ENCODE measurements around the gene DUSP9. TPM values are rescaled to one million over a fixed set of nuclear protein-coding genes. Genes with fewer than 3 reads are reported as not detected.
"Not testable (repeated sequence)": the region's sequence is repeated elsewhere in the genome, so short reads cannot be mapped to it uniquely, and the experiment has no call there.

Gene DUSP9
- total RNA-seq, 1 experiment from 2014 or later, result 0.92 TPM

DNA sequence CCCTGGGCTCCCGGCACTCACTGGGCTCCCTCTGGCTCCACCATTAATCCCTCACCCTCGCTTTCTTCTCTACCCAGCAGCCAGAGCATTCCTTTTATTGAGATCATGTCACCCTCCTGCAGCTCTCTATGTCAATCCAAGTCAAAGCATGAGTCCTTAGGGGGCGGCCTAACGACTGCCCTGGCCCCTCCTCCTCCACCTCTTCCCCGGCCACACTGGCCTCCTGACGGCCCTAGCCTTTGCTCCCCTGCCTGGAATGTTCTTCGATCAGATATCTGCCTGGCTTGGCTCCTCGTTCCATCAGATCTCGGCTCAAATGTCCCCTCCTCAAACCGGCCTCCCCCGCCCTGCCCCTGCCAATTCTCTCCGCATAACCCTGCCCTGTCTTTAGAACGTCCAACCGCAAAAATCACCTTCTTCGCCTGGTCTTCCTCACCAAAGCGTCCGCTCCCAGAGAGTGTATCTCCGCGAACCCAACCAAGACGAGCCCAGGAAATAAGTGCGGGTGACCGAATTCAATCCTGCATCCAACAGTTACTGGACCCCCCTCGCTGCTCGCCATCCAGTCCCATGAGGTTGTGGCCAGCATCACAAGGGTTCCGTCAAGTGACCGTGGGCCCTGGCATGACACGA lies 27.3 kb downstream of the DUSP9 start:
- H3K36me3 ChIP-seq (ENCODE audit: insufficient read depth, low read length, poor library complexity, severe bottlenecking), result no peaks in the 10 kb centered on the region
- H3K4me3 ChIP-seq (ENCODE audit: low read depth, low read length, poor library complexity, severe bottlenecking), result no peak overlapping the region
- CTCF ChIA-PET, result no interaction called here
- DNase-seq (ENCODE audit: low spot score), result no peak
- POLR2A ChIA-PET (ENCODE audit: low non-redundant PET), result no interaction called here
- no peaks in the 10 kb centered on the region for H3K27me3 ChIP-seq (replicated peaks; ENCODE audit: insufficient read depth, low read depth, low read length, poor library complexity)
- no peaks in the 10 kb centered on the region for H3K9me3 ChIP-seq (ENCODE audit: low read depth, low read length, poor library complexity, severe bottlenecking)
- no peak for TF ChIP-seq EZH2 (IDR thresholded peaks at IDR 0.05; ENCODE audit: borderline replicate concordance, low read depth, low read length, poor library complexity, severe bottlenecking)
- TF ChIP-seq, protein P1, sequence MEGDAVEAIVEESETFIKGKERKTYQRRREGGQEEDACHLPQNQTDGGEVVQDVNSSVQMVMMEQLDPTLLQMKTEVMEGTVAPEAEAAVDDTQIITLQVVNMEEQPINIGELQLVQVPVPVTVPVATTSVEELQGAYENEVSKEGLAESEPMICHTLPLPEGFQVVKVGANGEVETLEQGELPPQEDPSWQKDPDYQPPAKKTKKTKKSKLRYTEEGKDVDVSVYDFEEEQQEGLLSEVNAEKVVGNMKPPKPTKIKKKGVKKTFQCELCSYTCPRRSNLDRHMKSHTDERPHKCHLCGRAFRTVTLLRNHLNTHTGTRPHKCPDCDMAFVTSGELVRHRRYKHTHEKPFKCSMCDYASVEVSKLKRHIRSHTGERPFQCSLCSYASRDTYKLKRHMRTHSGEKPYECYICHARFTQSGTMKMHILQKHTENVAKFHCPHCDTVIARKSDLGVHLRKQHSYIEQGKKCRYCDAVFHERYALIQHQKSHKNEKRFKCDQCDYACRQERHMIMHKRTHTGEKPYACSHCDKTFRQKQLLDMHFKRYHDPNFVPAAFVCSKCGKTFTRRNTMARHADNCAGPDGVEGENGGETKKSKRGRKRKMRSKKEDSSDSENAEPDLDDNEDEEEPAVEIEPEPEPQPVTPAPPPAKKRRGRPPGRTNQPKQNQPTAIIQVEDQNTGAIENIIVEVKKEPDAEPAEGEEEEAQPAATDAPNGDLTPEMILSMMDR (conservative IDR thresholded peaks at IDR 0.05; ENCODE audit: low read depth, low read length), result no peak
- no TSS peak for BruUV-seq (replicated peaks)
- intact Hi-C loops (cut with micrococcal nuclease; ENCODE audit: unreplicated experiment), result no loop called here
- no peaks in the 10 kb centered on the region for H3K4me1 ChIP-seq (ENCODE audit: insufficient read depth, low read length, poor library complexity, severe bottlenecking)
- no peak overlapping the region for H3K27ac ChIP-seq (ENCODE audit: low read depth, low read length, poor library complexity, severe bottlenecking)

GRCh38 chrX:153681175-153681574 lies 34.2 kb downstream of the DUSP9 start:
- Histone ChIP-seq H3K9me3 (ENCODE audit: low read depth, low read length, poor library complexity, severe bottlenecking) (no peaks in the 10 kb centered on the region), H3K27me3 (replicated peaks; ENCODE audit: insufficient read depth, low read depth, low read length, poor library complexity) (no peaks in the 10 kb centered on the region), H3K27ac (ENCODE audit: low read depth, low read length, poor library complexity, severe bottlenecking) (no peak overlapping the region), H3K4me3 (ENCODE audit: low read depth, low read length, poor library complexity, severe bottlenecking) (no peak overlapping the region), H3K36me3 (ENCODE audit: insufficient read depth, low read length, poor library complexity, severe bottlenecking) (no peaks in the 10 kb centered on the region), H3K4me1 (ENCODE audit: insufficient read depth, low read length, poor library complexity, severe bottlenecking) (no peaks in the 10 kb centered on the region)
- BruUV-seq (replicated peaks), result no TSS peak
- POLR2A ChIA-PET (ENCODE audit: low non-redundant PET), result no interaction called here
- TF ChIP-seq, protein P1 (conservative IDR thresholded peaks at IDR 0.05; ENCODE audit: low read depth, low read length), result no peak
- TF ChIP-seq EZH2 (IDR thresholded peaks at IDR 0.05; ENCODE audit: borderline replicate concordance, low read depth, low read length, poor library complexity, severe bottlenecking), result no peak
- intact Hi-C loops (cut with micrococcal nuclease; ENCODE audit: unreplicated experiment), result no loop called here
- no peak for DNase-seq (ENCODE audit: low spot score)
- CTCF ChIA-PET, result no interaction called here

DNA sequence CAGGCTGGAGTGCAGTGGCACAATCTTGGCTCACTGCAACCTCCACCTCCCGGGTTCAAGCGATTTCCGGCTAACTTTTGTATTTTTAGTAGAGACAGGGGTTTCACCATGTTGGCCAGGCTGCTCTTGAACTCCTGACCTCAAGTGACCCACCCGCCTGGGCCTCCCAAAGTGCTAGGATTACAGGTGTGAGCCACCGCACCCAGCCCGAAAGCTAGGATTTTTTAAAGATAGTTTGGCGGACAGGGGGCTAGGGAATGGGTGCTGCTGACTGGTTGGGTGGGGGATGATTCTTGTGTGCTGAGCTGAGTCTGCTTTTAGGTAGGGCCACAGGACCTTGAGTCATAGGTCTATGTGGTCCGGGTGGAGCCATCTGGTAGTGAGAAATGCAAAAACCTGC lies 36.5 kb downstream of the DUSP9 start:
- H3K4me3 ChIP-seq (ENCODE audit: low read depth, low read length, poor library complexity, severe bottlenecking); DNase-seq (ENCODE audit: low spot score); H3K27ac ChIP-seq (ENCODE audit: low read depth, low read length, poor library complexity, severe bottlenecking): not testable (repeated sequence)

More for the DNA sequence above, 36.5 kb downstream of the DUSP9 start:
- intact Hi-C loops (cut with micrococcal nuclease; ENCODE audit: unreplicated experiment); POLR2A ChIA-PET (ENCODE audit: low non-redundant PET); H3K36me3 ChIP-seq (ENCODE audit: insufficient read depth, low read length, poor library complexity, severe bottlenecking); H3K9me3 ChIP-seq (ENCODE audit: low read depth, low read length, poor library complexity, severe bottlenecking); CTCF ChIA-PET; H3K4me1 ChIP-seq (ENCODE audit: insufficient read depth, low read length, poor library complexity, severe bottlenecking); H3K27me3 ChIP-seq (replicated peaks; ENCODE audit: insufficient read depth, low read depth, low read length, poor library complexity); BruUV-seq (replicated peaks): not testable (repeated sequence)

All from A673 (cell line).